ENCODE measurements around the gene SP140.
"Not testable (repeated sequence)": the region's sequence is repeated elsewhere in the genome, so short reads cannot be mapped to it uniquely, and the experiment has no call there.

The SP140 gene

GRCh38 chr2:230225486-230225885, at the start of gene SP140:
SP140 (plus strand) TSS chr2:230225736; CDS start chr2:230225845, 109 bp downstream.
- no peak for FAIRE-seq

- no peak for FAIRE-seq
These were observed 48.5 kb upstream of the SP140 start for GRCh38 chr2:230176996-230177395.

- no peak for FAIRE-seq
These were observed 46.7 kb upstream of the SP140 start for GRCh38 chr2:230178546-230179485.

- FAIRE-seq: no peak
These were observed 45.6 kb upstream of the SP140 start for GRCh38 chr2:230179907-230180306.

- no peak for FAIRE-seq
These were observed 44.3 kb upstream of the SP140 start for GRCh38 chr2:230181195-230181594.

- no peak for FAIRE-seq
These were observed 40.6 kb upstream of the SP140 start for GRCh38 chr2:230184727-230185578.

- FAIRE-seq: no peak
These were observed 23.0 kb upstream of the SP140 start for GRCh38 chr2:230202430-230203109.

- no peak for FAIRE-seq
These were observed 22.3 kb upstream of the SP140 start for GRCh38 chr2:230203110-230203676.

GRCh38 chr2:230205034-230205433, 20.5 kb upstream of the SP140 start:
- FAIRE-seq: no peak

GRCh38 chr2:230205721-230206120, 19.8 kb upstream of the SP140 start:
- FAIRE-seq: no peak

- no peak for FAIRE-seq
These were observed 17.0 kb upstream of the SP140 start for GRCh38 chr2:230208576-230208975.

GRCh38 chr2:230209422-230210051, 16.0 kb upstream of the SP140 start:
- FAIRE-seq: no peak

GRCh38 chr2:230216489-230216888, 9.0 kb upstream of the SP140 start:
- FAIRE-seq: no peak

GRCh38 chr2:230217424-230217823, 8.1 kb upstream of the SP140 start:
- no peak for FAIRE-seq

GRCh38 chr2:230218421-230218820, 7.1 kb upstream of the SP140 start:
- FAIRE-seq: no peak

GRCh38 chr2:230219419-230220331, 5.9 kb upstream of the SP140 start, which contains the start of gene SP110:
SP110 (minus strand) TSS chr2:230219984; CDS start chr2:230216927, 3,057 bp downstream.
- no peak for FAIRE-seq

GRCh38 chr2:230220347-230220969, 5.1 kb upstream of the SP140 start:
- no peak for FAIRE-seq

- FAIRE-seq: no peak
These were observed 4.0 kb upstream of the SP140 start for GRCh38 chr2:230221493-230221892.

GRCh38 chr2:230222829-230223228, 2.7 kb upstream of the SP140 start:
- not testable (repeated sequence) for FAIRE-seq

- no peak for FAIRE-seq
These were observed 1.1 kb upstream of the SP140 start for GRCh38 chr2:230224458-230224857.
